OCI-LY3 (cell line): ENCODE results near the gene IGLL1.
"Not testable (repeated sequence)": the region's sequence is repeated elsewhere in the genome, so short reads cannot be mapped to it uniquely, and the experiment has no call there.

Experiments used
- H2AFZ ChIP-seq: fragments of 200-600, 300-600 bp; shearing (Covaris generic); 2 replicates; pipeline ENCODE4 v1.6.0; 2014; ENCODE audit warnings: antibody characterized with exemption, low read depth, low read length
- H3K27ac ChIP-seq: fragments of 200-600, 300-600 bp; sonication (generic); 2 replicates; pipeline ENCODE4 v1.5.1; 2014; ENCODE audit warnings: mild to moderate bottlenecking, low read length, moderate library complexity, mixed read lengths
- H3K27me3 ChIP-seq: fragments of 200-600, 300-600 bp; sonication (generic); 2 replicates; pipeline ENCODE4 v1.6.1; 2014; ENCODE audit warnings: low read depth, low read length, mixed read lengths
- H3K36me3 ChIP-seq: fragments of 200-600, 300-600 bp; sonication (generic); replicated peaks from 2 replicates; pipeline ENCODE3; 2014; ENCODE audit warnings: low read depth, low read length, mixed read lengths
- H3K4me1 ChIP-seq: fragments of 300-600, 200-600 bp; sonication (generic); 2 replicates; pipeline ENCODE4 v1.6.1; 2014; ENCODE audit warnings: low read length, mixed read lengths
- H3K4me2 ChIP-seq: fragments of 200-600, 300-600 bp; sonication (generic); 2 replicates; pipeline ENCODE4 v1.6.1; 2014; ENCODE audit warnings: low read length, mixed read lengths
- H3K4me3 ChIP-seq: fragments of 300-600, 200-600 bp; sonication (generic); 2 replicates; pipeline ENCODE4 v1.5.1; 2014; ENCODE audit warnings: antibody characterized with exemption, mild to moderate bottlenecking, low read length, moderate library complexity
- H3K79me2 ChIP-seq: fragments of 300-600, 200-600 bp; shearing (Covaris generic); 2 replicates; pipeline ENCODE4 v1.6.1; 2014; ENCODE audit warnings: mild to moderate bottlenecking, low read length, mixed read lengths
- H3K9ac ChIP-seq: fragments of 300-600, 200-600 bp; shearing (Covaris generic); 2 replicates; pipeline ENCODE4 v1.6.0; 2014; ENCODE audit warnings: mild to moderate bottlenecking, low read length, moderate library complexity
- H3K9me3 ChIP-seq: fragments of 200-600, 300-600 bp; shearing (Covaris generic); 2 replicates; pipeline ENCODE4 v1.6.1; 2014; ENCODE audit warnings: low read length, mixed read lengths; ENCODE audit not compliant: insufficient read depth
- H4K20me1 ChIP-seq: fragments of 200-600, 300-600 bp; sonication (generic); 2 replicates; pipeline ENCODE4 v1.6.1; 2016; ENCODE audit warnings: low read length, mixed read lengths; ENCODE audit not compliant: insufficient read depth
- CTCF ChIP-seq: fragments of 200-600, 300-600 bp; sonication (generic); IDR thresholded peaks from 2 replicates; pipeline ENCODE4 v1.5.1; 2014; ENCODE audit warnings: antibody characterized with exemption, low read length, low read depth
- EZH2phosphoT487 ChIP-seq: fragments of 200-600 bp; shearing (Covaris generic); IDR thresholded peaks from 2 replicates; pipeline ENCODE4 v1.6.1; 2018; ENCODE audit warnings: antibody characterized with exemption, mixed run types, low read depth

The IGLL1 gene

GRCh38 chr22:23575601-23576000 lies 4.5 kb downstream of the IGLL1 start:
- Histone ChIP-seq H3K79me2 (no peaks in the 10 kb centered on the region), H3K36me3 (no peaks in the 10 kb centered on the region), H3K9ac (no peak overlapping the region), H2AFZ (no peak overlapping the region), H4K20me1 (no peaks in the 10 kb centered on the region), H3K4me1 (no peaks in the 10 kb centered on the region), H3K27me3 (no peaks in the 10 kb centered on the region; the same call in 1 of the 2 replicates), H3K27ac (no peak overlapping the region), H3K4me2 (no peak overlapping the region), H3K9me3 (no peaks in the 10 kb centered on the region), H3K4me3 (no peak overlapping the region)
- TF ChIP-seq EZH2phosphoT487: no peak
- no peak for TF ChIP-seq CTCF

GRCh38 chr22:23574877-23575276 lies 5.2 kb downstream of the IGLL1 start:
- no peak for TF ChIP-seq EZH2phosphoT487
- no peak for TF ChIP-seq CTCF
- no peak overlapping the region for H3K4me2 ChIP-seq
- no peaks in the 10 kb centered on the region for H4K20me1 ChIP-seq
- H3K4me1 ChIP-seq: no peaks in the 10 kb centered on the region
- H3K27me3 ChIP-seq: no peaks in the 10 kb centered on the region; the same call in 1 of the 2 replicates
- H3K4me3 ChIP-seq: no peak overlapping the region
- H3K9ac ChIP-seq: no peak overlapping the region
- H3K9me3 ChIP-seq: no peaks in the 10 kb centered on the region
- H2AFZ ChIP-seq: no peak overlapping the region
- no peak overlapping the region for H3K27ac ChIP-seq
- no peaks in the 10 kb centered on the region for H3K36me3 ChIP-seq
- H3K79me2 ChIP-seq: no peaks in the 10 kb centered on the region

- H3K79me2 ChIP-seq: no peaks in the 10 kb centered on the region
- no peaks in the 10 kb centered on the region for H4K20me1 ChIP-seq
- no peaks in the 10 kb centered on the region; the same call in 1 of the 2 replicates for H3K27me3 ChIP-seq
- H3K9ac ChIP-seq: no peak overlapping the region
- H3K4me3 ChIP-seq: no peak overlapping the region
- no peak overlapping the region for H2AFZ ChIP-seq
- no peak overlapping the region for H3K4me2 ChIP-seq
- no peak for TF ChIP-seq CTCF
- TF ChIP-seq EZH2phosphoT487: no peak
- H3K36me3 ChIP-seq: no peaks in the 10 kb centered on the region
- H3K27ac ChIP-seq: no peak overlapping the region
- H3K9me3 ChIP-seq: no peaks in the 10 kb centered on the region
- H3K4me1 ChIP-seq: no peaks in the 10 kb centered on the region
Observed at GRCh38 chr22:23574371-23574811, 5.7 kb downstream of the IGLL1 start.

- not testable (repeated sequence) for H4K20me1 ChIP-seq, H3K9ac ChIP-seq, H2AFZ ChIP-seq, H3K4me3 ChIP-seq, H3K4me2 ChIP-seq, H3K79me2 ChIP-seq, H3K4me1 ChIP-seq, H3K9me3 ChIP-seq, H3K27me3 ChIP-seq, H3K27ac ChIP-seq, H3K36me3 ChIP-seq
Observed at GRCh38 chr22:23573701-23574235, 6.3 kb downstream of the IGLL1 start.

GRCh38 chr22:23573106-23573505 lies 7.0 kb downstream of the IGLL1 start:
- not testable (repeated sequence) for H3K4me2 ChIP-seq, H3K27ac ChIP-seq, H4K20me1 ChIP-seq, H3K27me3 ChIP-seq, H2AFZ ChIP-seq, H3K4me3 ChIP-seq, H3K79me2 ChIP-seq, H3K9me3 ChIP-seq, H3K4me1 ChIP-seq, H3K9ac ChIP-seq, H3K36me3 ChIP-seq
